Myocyte (in vitro differentiated cells): ENCODE data around the gene MLPH. TPM values are rescaled to one million over a fixed set of nuclear protein-coding genes. Genes with fewer than 3 reads are reported as not detected.

Source experiments
- DNase-seq: peaks from one replicate; pipeline ENCODE4 v3.0.0-alpha.2; 2012; ENCODE audit warnings: low read depth
- total RNA-seq: library from RNA; depleted of rRNA; stranded (reverse); fragments of >200 nt; gene quantifications from 2 replicates; pipeline ENCODE4 v1.2.3, GENCODE V29; 2014

The MLPH gene
- total RNA-seq, 1 donor from 2014 or later: 51.0 TPM

- no peak for DNase-seq
These were observed 28.7 kb downstream of the MLPH start for GRCh38 chr2:237515621-237516275.

- no peak for DNase-seq
These were observed 30.1 kb downstream of the MLPH start for GRCh38 chr2:237517163-237517562.

GRCh38 chr2:237517990-237518389 lies 30.9 kb downstream of the MLPH start:
- no peak for DNase-seq

GRCh38 chr2:237519506-237520245 lies 32.6 kb downstream of the MLPH start:
- no peak for DNase-seq

- DNase-seq: no peak
These were observed 33.2 kb downstream of the MLPH start for GRCh38 chr2:237520290-237520689.

- no peak for DNase-seq
These were observed 37.6 kb downstream of the MLPH start for GRCh38 chr2:237524631-237525030.

GRCh38 chr2:237525559-237526157 lies 38.6 kb downstream of the MLPH start:
- no peak for DNase-seq

GRCh38 chr2:237527233-237527632 lies 40.2 kb downstream of the MLPH start:
- no peak for DNase-seq

- no peak for DNase-seq
These were observed 40.7 kb downstream of the MLPH start for GRCh38 chr2:237527766-237528165.

- DNase-seq: no peak
These were observed 42.7 kb downstream of the MLPH start for GRCh38 chr2:237529452-237530402.

GRCh38 chr2:237530472-237531433 lies 43.7 kb downstream of the MLPH start:
- DNase-seq: no peak

GRCh38 chr2:237532160-237532559 lies 45.1 kb downstream of the MLPH start:
- no peak for DNase-seq

- no peak for DNase-seq
These were observed 46.7 kb downstream of the MLPH start for GRCh38 chr2:237533668-237534161.

- DNase-seq: no peak
These were observed 47.3 kb downstream of the MLPH start for GRCh38 chr2:237534380-237534779.

GRCh38 chr2:237535385-237536082 lies 48.5 kb downstream of the MLPH start:
- no peak for DNase-seq

- no peak for DNase-seq
These were observed 49.0 kb downstream of the MLPH start for GRCh38 chr2:237536083-237536415.

- DNase-seq: no peak
These were observed 49.6 kb downstream of the MLPH start for GRCh38 chr2:237536617-237537016.

- DNase-seq: no peak
These were observed 51.1 kb downstream of the MLPH start for GRCh38 chr2:237538001-237538720.

- no peak for DNase-seq
These were observed 51.9 kb downstream of the MLPH start for GRCh38 chr2:237538901-237539300.
